ENCODE data around the gene IFIH1. TPM values are rescaled to one million over a fixed set of nuclear protein-coding genes. Genes with fewer than 3 reads are reported as not detected.

IFIH1 gene
- total and polyA plus RNA-seq, 9 of the 15 experiments (the other 6 are each of a cell fraction or from before 2014, with no cell fraction given) = 0.15 to 1.2 (median 0.60) TPM; not detected in 1

- H2AFZ ChIP-seq (ENCODE audit: low read depth, low read length) = no peak overlapping the region
- no peaks in the 10 kb centered on the region for H3K79me2 ChIP-seq (ENCODE audit: control insufficient read depth, insufficient read depth, low read length)
- H4K20me1 ChIP-seq (replicated peaks; ENCODE audit: control insufficient read depth, insufficient read depth, low read length) = no peaks in the 10 kb centered on the region
- no peak overlapping the region for H3K27ac ChIP-seq (ENCODE audit: extremely low read depth, low read depth, low read length)
- no peaks in the 10 kb centered on the region for H3K9me1 ChIP-seq (ENCODE audit: control insufficient read depth, insufficient read depth, low read length)
- no peaks in the 10 kb centered on the region for H3K36me3 ChIP-seq (ENCODE audit: control insufficient read depth, insufficient read depth, low read length)
- H3K27me3 ChIP-seq (ENCODE audit: control insufficient read depth in 2 of 2, insufficient read depth in 2 of 2, low read length in 2 of 2) = no peaks in the 10 kb centered on the region
- no peaks in the 10 kb centered on the region for H3K9me3 ChIP-seq (replicated peaks; ENCODE audit: control insufficient read depth, insufficient read depth, low read depth, low read length)
- no TSS peak for BruUV-seq (replicated peaks)
- ChIA-PET POLR2A (interaction anchor here (0.7 kb wide), 1 partner anchor 8 kb away, joined by 3 read pairs; no protein-coding TSS in a partner anchor), CTCF (ENCODE audit: low intra/inter-chr PET ratio) (no interaction called here)
- ATAC-seq = no peak
- no peak for FAIRE-seq
- H3K9ac ChIP-seq (ENCODE audit: insufficient read depth in 1 of 2, low read depth in 2 of 2, low read length in 2 of 2) = no peak overlapping the region
- intact Hi-C loops (cut with micrococcal nuclease) = no loop called here
- DNase-seq (ENCODE audit: extremely low read depth in 1 of 4, low spot score in 3 of 4) = no peak
- H3K4me3 ChIP-seq = no peak overlapping the region
- no peak for TF ChIP-seq TEAD1 (CRISPR knock-in tag; IDR thresholded peaks at IDR 0.05)
- no peak for TF ChIP-seq TAF9B (IDR thresholded peaks at IDR 0.05; ENCODE audit: partially characterized antibody)
- TF ChIP-seq SMAD3 (CRISPR knock-in tag; conservative IDR thresholded peaks at IDR 0.05) = no peak
- TF ChIP-seq ADNP (tag; IDR thresholded peaks at IDR 0.05) = no peak
- no peak for TF ChIP-seq DACH1 (IDR thresholded peaks at IDR 0.05; ENCODE audit: partially characterized antibody)
- TF ChIP-seq DIDO1 (tag; IDR thresholded peaks at IDR 0.05; ENCODE audit: low read depth) = no peak
- TF ChIP-seq SMARCE1 (IDR thresholded peaks at IDR 0.05) = no peak
- no peak for TF ChIP-seq SRF (CRISPR knock-in tag; IDR thresholded peaks at IDR 0.05)
- WGBS (ENCODE audit: insufficient coverage, low coverage, missing lambda C conversion rate) = 0% methylated on average over 3 of the region's 3 CpGs
- no peaks in the 10 kb centered on the region for H3K4me1 ChIP-seq (replicated peaks in 1 of 2; ENCODE audit: control insufficient read depth in 2 of 2, insufficient read depth in 2 of 2, low read length in 2 of 2)
- in situ Hi-C loops (cut with MboI) = loop anchor here (25.0 kb wide), 1 partner anchor 1047 kb away; no protein-coding TSS in a partner anchor
- H3K4me2 ChIP-seq (ENCODE audit: insufficient read depth, low read length) = no peak overlapping the region
Observed at GRCh38 chr2:162308747-162309503, 9.6 kb downstream of the IFIH1 start.

All from K562 (cell line).